CD14-positive monocyte (primary cell): ENCODE data around the gene ZFHX3. TPM values are rescaled to one million over a fixed set of nuclear protein-coding genes. Genes with fewer than 3 reads are reported as not detected.

Experiments used
- DNase-seq, 3 donors: peaks; one replicate each; pipeline ENCODE4 v3.0.0-alpha.2; 2011 to 2022
- H2AFZ ChIP-seq: 2 replicates; pipeline ENCODE4 v1.6.0; 2012; ENCODE audit warnings: mild to moderate bottlenecking, low read depth, low read length, inconsistent platforms; ENCODE audit not compliant: insufficient read depth, poor library complexity, severe bottlenecking
- H3K27ac ChIP-seq, 2 donors: 1 replicate in 1 of 2; 2 replicates in 1 of 2; pipeline ENCODE4 v1.5.1; 2012 to 2013; ENCODE audit warnings: low read length in 2 of 2, control low read depth in 1 of 2, inconsistent platforms in 1 of 2, low read depth in 1 of 2, mild to moderate bottlenecking in 1 of 2
- H3K27me3 ChIP-seq, 2 donors: one replicate each; pipeline versions ENCODE4 v1.6.0 to v1.6.1; 2011 to 2013; ENCODE audit warnings: low read length in 2 of 2; ENCODE audit not compliant: control insufficient read depth in 2 of 2, insufficient read depth in 2 of 2
- H3K36me3 ChIP-seq, 2 donors: replicated peaks in 1 of 2; 1 replicate in 1 of 2; 2 replicates in 1 of 2; pipeline versions ENCODE4 v1.5.1 to v1.6.1; 2012 to 2013; ENCODE audit warnings: low read length in 2 of 2, control low read depth in 1 of 2, inconsistent platforms in 1 of 2, mild to moderate bottlenecking in 1 of 2; ENCODE audit not compliant: insufficient read depth in 2 of 2, control insufficient read depth in 1 of 2
- H3K4me1 ChIP-seq, 2 donors: 1 replicate in 1 of 2; 2 replicates in 1 of 2; pipeline versions ENCODE4 v1.5.1 to v1.6.1; 2012 to 2013; ENCODE audit warnings: low read length in 2 of 2, control low read depth in 1 of 2, inconsistent platforms in 1 of 2, mild to moderate bottlenecking in 1 of 2, moderate library complexity in 1 of 2; ENCODE audit not compliant: insufficient read depth in 2 of 2, control insufficient read depth in 1 of 2
- H3K4me2 ChIP-seq: replicated peaks from 2 replicates; pipeline ENCODE3; 2012; ENCODE audit warnings: low read length, moderate library complexity, mild to moderate bottlenecking; ENCODE audit not compliant: poor library complexity, severe bottlenecking; ENCODE audit errors: extremely low read depth
- H3K4me3 ChIP-seq, 3 experiments: fragments of 200-600 bp in 1 of 3; sonication (generic) in 1 of 3; replicated peaks in 1 of 3; 1 replicate in 2 of 3; 2 replicates in 1 of 3; pipeline ENCODE4 v1.5.1; 2011 to 2013; ENCODE audit warnings: low read length in 3 of 3, mild to moderate bottlenecking in 3 of 3, control low read depth in 2 of 3, low read depth in 2 of 3, inconsistent platforms in 1 of 3, moderate library complexity in 1 of 3
- H3K79me2 ChIP-seq: 2 replicates; pipeline ENCODE4 v1.6.0; 2012; ENCODE audit warnings: mild to moderate bottlenecking, control low read depth, inconsistent platforms, low read length, moderate library complexity; ENCODE audit not compliant: insufficient read depth
- H3K9ac ChIP-seq: 2 replicates; pipeline ENCODE4 v1.6.0; 2017; ENCODE audit warnings: low read length, mild to moderate bottlenecking; ENCODE audit not compliant: insufficient read depth, poor library complexity, severe bottlenecking
- H3K9me3 ChIP-seq, 2 donors: replicated peaks in 1 of 2; 1 replicate in 1 of 2; 2 replicates in 1 of 2; pipeline versions ENCODE4 v1.5.1 to v1.6.1; 2012 to 2013; ENCODE audit warnings: low read length in 2 of 2, control low read depth in 1 of 2; ENCODE audit not compliant: control insufficient read depth in 1 of 2, insufficient read depth in 1 of 2
- H4K20me1 ChIP-seq: 2 replicates; pipeline ENCODE4 v1.6.0; 2012; ENCODE audit warnings: mild to moderate bottlenecking, low read length, control low read depth, moderate library complexity; ENCODE audit not compliant: insufficient read depth
- H3K27ac Mint-ChIP-seq, 7 donors: one replicate each; pipeline ENCODE4 v1.8.0; 2020; ENCODE audit warnings: mild to moderate bottlenecking in 7 of 7, mixed read lengths in 7 of 7, moderate library complexity in 6 of 7, inconsistent platforms in 2 of 7
- H3K27me3 Mint-ChIP-seq, 3 donors: one replicate each; pipeline ENCODE4 v1.8.0; 2021 to 2022; ENCODE audit warnings: low read depth in 3 of 3, mild to moderate bottlenecking in 3 of 3, mixed read lengths in 3 of 3, moderate library complexity in 3 of 3, inconsistent platforms in 1 of 3
- H3K36me3 Mint-ChIP-seq, 2 donors: one replicate each; pipeline ENCODE4 v1.8.0; 2020; ENCODE audit warnings: mixed read lengths in 2 of 2, inconsistent platforms in 1 of 2, mild to moderate bottlenecking in 1 of 2
- H3K4me1 Mint-ChIP-seq: one replicate; pipeline ENCODE4 v1.8.0; 2020; ENCODE audit warnings: mild to moderate bottlenecking, mixed read lengths
- H3K4me3 Mint-ChIP-seq, 2 donors: one replicate each; pipeline ENCODE4 v1.8.0; 2020; ENCODE audit warnings: mild to moderate bottlenecking in 2 of 2, mixed read lengths in 2 of 2, moderate library complexity in 1 of 2
- H3K9me3 Mint-ChIP-seq, 7 donors: one replicate each; pipeline ENCODE4 v1.8.0; 2020 to 2022; ENCODE audit warnings: mixed read lengths in 7 of 7, mild to moderate bottlenecking in 6 of 7, moderate library complexity in 6 of 7, inconsistent platforms in 2 of 7
- CTCF ChIP-seq: fragments of 200-600 bp; IDR thresholded peaks from one replicate; pipeline ENCODE4 v1.8.0; 2022; ENCODE audit warnings: antibody characterized with exemption, mild to moderate bottlenecking
- WGBS: methylation state at CpG from one replicate; pipeline ENCODE4 v1.1.5; 2013; ENCODE audit warnings: missing lambda C conversion rate; ENCODE audit not compliant: insufficient coverage; 5-methylcytosine and 5-hydroxymethylcytosine counted together
- intact Hi-C, 2 donors: fragments of 100-400 bp; cut with micrococcal nuclease; formaldehyde crosslinking; loops; one replicate each; pipeline versions ENCODE4 v1.15.0 to v1.15.1; 2023
- polyA plus RNA-seq, 3 donors: library from polyadenylated mRNA; depleted of rRNA in 1 of 3; unstranded in 2 of 3; stranded (reverse) in 1 of 3; fragments of 300-500 nt in 2 of 3; fragments of >200 nt in 1 of 3; fragmentation: Illumina TruSeq in 2 of 3; gene quantifications; 1 replicate in 2 of 3; 2 replicates in 1 of 3; pipeline ENCODE4 v1.2.3, GENCODE V29; 2012 to 2021

ZFHX3 gene
- polyA plus RNA-seq, 3 donors = 0.42 to 4.2 (median 0.43) TPM

GRCh38 chr16:73054498-73054812, 6.5 kb upstream of the ZFHX3 start:
- Histone ChIP-seq H3K9ac (no peak overlapping the region), H3K4me2 (peak overlapping the region; percentile 73)
- peaks cover 48% of the 10 kb centered on the region for H3K4me1 Mint-ChIP-seq

GRCh38 chr16:73054125-73054484, 6.2 kb upstream of the ZFHX3 start:
- no peak for TF ChIP-seq CTCF
- H3K9me3 ChIP-seq = no peaks in the 10 kb centered on the region
- H3K4me1 Mint-ChIP-seq = peaks cover 46% of the 10 kb centered on the region
- peaks cover 49 to 50% of the 10 kb centered on the region in 2 donors for H3K4me1 ChIP-seq
- intact Hi-C loops = loop anchor here (5.0 to 10.0 kb wide), 3 partner anchors 33 to 222 kb away; no protein-coding TSS in a partner anchor
- H3K27ac ChIP-seq = no peak overlapping the region
- H4K20me1 ChIP-seq = no peaks in the 10 kb centered on the region
- no peaks in the 10 kb centered on the region for H3K27me3 ChIP-seq
- H3K9me3 Mint-ChIP-seq = peaks cover 0 to 2% (median 0%) of the 10 kb centered on the region in 7 donors
- peaks cover 59% of the 10 kb centered on the region for H3K79me2 ChIP-seq
- no peak overlapping the region for H3K4me3 ChIP-seq
- H3K36me3 ChIP-seq = no peaks in the 10 kb centered on the region
- peak overlapping the region; percentile 13 for H3K4me2 ChIP-seq
- DNase-seq = no peak
- peak overlapping the region; percentile 48 to 83 for H3K4me3 Mint-ChIP-seq
- H3K27ac Mint-ChIP-seq = no peak overlapping the region
- WGBS = no CpG with 5 or more reads among the region's 10 CpGs
- peaks cover 13 to 28% (median 14%) of the 10 kb centered on the region in 3 donors for H3K27me3 Mint-ChIP-seq
- peaks cover 4 to 9% of the 10 kb centered on the region in 2 donors for H3K36me3 Mint-ChIP-seq
- H2AFZ ChIP-seq = no peak overlapping the region
- H3K9ac ChIP-seq = no peak overlapping the region

More at GRCh38 chr16:73054498-73054812, 6.5 kb upstream of the ZFHX3 start:
- Mint-ChIP-seq H3K9me3 (peaks cover 0 to 2% (median 0%) of the 10 kb centered on the region in 7 donors), H3K4me3 (peak overlapping the region; percentile 27 to 83), H3K27ac (peak overlapping the region in 1 of 7 donors; percentile 15), H3K27me3 (peaks cover 13 to 29% (median 17%) of the 10 kb centered on the region in 3 donors), H3K36me3 (peaks cover 4 to 9% of the 10 kb centered on the region in 2 donors)
- intact Hi-C loops = loop anchor here (5.0 to 10.0 kb wide), 3 partner anchors 33 to 222 kb away; no protein-coding TSS in a partner anchor
- H4K20me1 ChIP-seq = no peaks in the 10 kb centered on the region
- no peak overlapping the region for H3K4me3 ChIP-seq
- no peaks in the 10 kb centered on the region for H3K36me3 ChIP-seq
- TF ChIP-seq CTCF = no peak
- no peak overlapping the region for H3K27ac ChIP-seq
- H3K79me2 ChIP-seq = peaks cover 56% of the 10 kb centered on the region
- H2AFZ ChIP-seq = no peak overlapping the region
- DNase-seq = no peak
- peaks cover 49 to 50% of the 10 kb centered on the region in 2 donors for H3K4me1 ChIP-seq
- H3K27me3 ChIP-seq = no peaks in the 10 kb centered on the region
- WGBS = 100% methylated on average over 1 of the region's 6 CpGs
- H3K9me3 ChIP-seq = no peaks in the 10 kb centered on the region
